Measurements from ENCODE around the gene PCK2.

The PCK2 gene

DNA sequence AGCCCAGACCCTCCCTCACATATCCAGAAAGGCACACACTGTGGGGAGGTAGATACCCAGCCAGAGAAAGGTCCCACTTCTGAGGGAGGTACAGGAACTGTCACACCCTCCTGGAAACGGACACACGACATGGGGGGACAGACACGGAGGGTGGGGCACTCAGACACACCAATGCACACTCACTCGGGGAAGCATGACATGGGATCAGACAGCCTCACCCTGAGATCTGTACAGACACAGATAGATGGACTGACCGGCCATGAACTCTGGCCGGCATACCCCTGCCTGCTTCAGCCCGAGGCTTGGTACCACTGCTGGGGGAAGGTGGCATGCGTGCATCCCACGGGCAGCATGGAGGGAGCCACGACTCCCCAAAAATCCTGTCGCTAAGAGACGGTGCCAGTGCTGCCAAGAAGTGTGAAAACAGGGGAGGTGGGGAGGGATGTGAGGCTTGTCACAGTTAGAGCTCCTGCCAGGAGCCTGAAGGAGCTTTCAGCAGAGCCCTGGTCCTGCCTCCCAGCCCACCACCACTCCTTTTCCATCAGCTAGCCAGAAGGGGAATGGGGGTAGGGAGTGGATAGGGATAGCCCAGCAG is 22.2 kb upstream of the PCK2 start:
- H3K27me3 ChIP-seq (ENCODE audit: control insufficient read depth, insufficient read depth, low read length) = peaks cover 75% of the 10 kb centered on the region
- no peak overlapping the region for H3K4me3 ChIP-seq (ENCODE audit: low read length)
- no peak overlapping the region for H3K9ac ChIP-seq (ENCODE audit: low read depth, low read length)
- H3K9me3 ChIP-seq (replicated peaks; ENCODE audit: low read length) = no peaks in the 10 kb centered on the region
- H3K4me2 ChIP-seq (ENCODE audit: low read length) = no peak overlapping the region
- H3K36me3 ChIP-seq (ENCODE audit: insufficient read depth, low read length) = no peaks in the 10 kb centered on the region
- no peaks in the 10 kb centered on the region for H3K4me1 ChIP-seq (ENCODE audit: control insufficient read depth, insufficient read depth, low read length)

DNA sequence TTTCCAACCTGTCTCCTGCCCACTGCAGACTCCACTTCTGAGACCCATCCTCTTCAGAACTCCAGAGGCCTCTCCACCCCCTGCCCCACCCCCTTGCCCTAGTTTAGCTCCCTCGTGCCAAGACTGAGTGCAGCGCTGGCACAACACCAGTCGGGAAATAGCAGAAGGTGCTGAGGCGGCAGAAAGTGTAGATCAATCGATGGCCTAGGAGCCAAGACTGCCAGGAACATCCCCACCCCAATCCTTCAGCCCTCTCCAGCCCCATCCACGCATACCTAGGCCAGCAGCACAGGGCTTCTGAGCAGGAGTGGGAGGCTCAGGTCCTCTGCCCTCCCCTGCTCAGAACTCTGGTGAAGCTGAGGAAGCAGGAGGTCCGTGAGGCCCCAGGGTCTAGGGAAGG is 21.7 kb upstream of the PCK2 start:
- Histone ChIP-seq H3K27me3 (ENCODE audit: control insufficient read depth, insufficient read depth, low read length) (peaks cover 72% of the 10 kb centered on the region), H3K9ac (ENCODE audit: low read depth, low read length) (no peak overlapping the region), H3K4me1 (ENCODE audit: control insufficient read depth, insufficient read depth, low read length) (no peaks in the 10 kb centered on the region), H3K4me3 (ENCODE audit: low read length) (no peak overlapping the region), H3K9me3 (replicated peaks; ENCODE audit: low read length) (no peaks in the 10 kb centered on the region), H3K4me2 (ENCODE audit: low read length) (no peak overlapping the region), H3K36me3 (ENCODE audit: insufficient read depth, low read length) (no peaks in the 10 kb centered on the region)

DNA sequence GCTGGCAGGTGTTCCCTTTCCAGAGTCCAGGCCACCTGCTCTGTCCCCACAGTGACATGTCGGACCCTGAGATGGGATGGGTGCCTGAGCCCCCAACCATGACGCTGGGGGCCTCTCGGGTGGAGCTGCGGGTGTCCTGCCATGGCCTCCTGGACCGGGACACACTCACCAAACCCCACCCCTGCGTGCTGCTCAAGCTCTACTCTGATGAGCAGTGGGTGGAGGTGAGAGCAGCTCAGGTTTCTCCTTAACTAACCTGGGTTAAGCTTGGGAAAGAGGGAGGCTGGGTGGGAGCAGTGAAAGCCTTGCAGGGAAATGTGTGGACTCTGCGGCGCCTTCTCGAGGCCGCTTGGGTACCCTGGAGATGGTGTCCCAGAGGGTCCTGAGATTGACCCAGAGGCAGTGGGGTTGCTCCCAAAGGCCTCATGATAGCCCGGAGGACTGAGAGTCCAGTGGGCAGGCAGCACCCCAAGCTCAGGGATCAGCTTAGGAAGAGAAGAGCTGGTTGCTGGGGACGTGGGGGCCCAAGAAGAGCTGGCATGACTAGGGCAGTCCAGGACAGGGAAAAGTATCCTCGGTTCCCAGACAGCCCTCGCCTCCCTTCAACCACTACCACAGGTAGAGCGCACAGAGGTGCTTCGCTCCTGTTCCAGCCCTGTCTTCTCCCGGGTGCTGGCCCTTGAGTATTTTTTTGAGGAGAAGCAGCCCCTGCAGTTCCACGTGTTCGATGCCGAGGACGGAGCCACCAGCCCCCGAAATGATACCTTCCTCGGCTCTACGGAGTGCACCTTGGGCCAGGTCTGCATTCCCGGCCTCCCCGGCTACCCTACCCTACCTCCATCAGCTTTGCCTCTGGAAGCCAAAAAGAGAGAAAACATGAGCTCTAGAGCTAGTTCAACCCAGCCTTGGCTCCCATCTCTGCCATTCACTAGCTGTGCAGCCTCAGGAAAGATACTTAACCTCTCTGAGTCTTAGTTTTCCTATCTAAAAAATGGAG is 20.9 kb upstream of the PCK2 start:
- no peaks in the 10 kb centered on the region for H3K9me3 ChIP-seq (replicated peaks; ENCODE audit: low read length)
- H3K4me1 ChIP-seq (ENCODE audit: control insufficient read depth, insufficient read depth, low read length) = no peaks in the 10 kb centered on the region
- peaks cover 73% of the 10 kb centered on the region for H3K27me3 ChIP-seq (ENCODE audit: control insufficient read depth, insufficient read depth, low read length)
- no peaks in the 10 kb centered on the region for H3K36me3 ChIP-seq (ENCODE audit: insufficient read depth, low read length)
- no peak overlapping the region for H3K4me3 ChIP-seq (ENCODE audit: low read length)
- no peak overlapping the region for H3K4me2 ChIP-seq (ENCODE audit: low read length)
- H3K9ac ChIP-seq (ENCODE audit: low read depth, low read length) = no peak overlapping the region

DNA sequence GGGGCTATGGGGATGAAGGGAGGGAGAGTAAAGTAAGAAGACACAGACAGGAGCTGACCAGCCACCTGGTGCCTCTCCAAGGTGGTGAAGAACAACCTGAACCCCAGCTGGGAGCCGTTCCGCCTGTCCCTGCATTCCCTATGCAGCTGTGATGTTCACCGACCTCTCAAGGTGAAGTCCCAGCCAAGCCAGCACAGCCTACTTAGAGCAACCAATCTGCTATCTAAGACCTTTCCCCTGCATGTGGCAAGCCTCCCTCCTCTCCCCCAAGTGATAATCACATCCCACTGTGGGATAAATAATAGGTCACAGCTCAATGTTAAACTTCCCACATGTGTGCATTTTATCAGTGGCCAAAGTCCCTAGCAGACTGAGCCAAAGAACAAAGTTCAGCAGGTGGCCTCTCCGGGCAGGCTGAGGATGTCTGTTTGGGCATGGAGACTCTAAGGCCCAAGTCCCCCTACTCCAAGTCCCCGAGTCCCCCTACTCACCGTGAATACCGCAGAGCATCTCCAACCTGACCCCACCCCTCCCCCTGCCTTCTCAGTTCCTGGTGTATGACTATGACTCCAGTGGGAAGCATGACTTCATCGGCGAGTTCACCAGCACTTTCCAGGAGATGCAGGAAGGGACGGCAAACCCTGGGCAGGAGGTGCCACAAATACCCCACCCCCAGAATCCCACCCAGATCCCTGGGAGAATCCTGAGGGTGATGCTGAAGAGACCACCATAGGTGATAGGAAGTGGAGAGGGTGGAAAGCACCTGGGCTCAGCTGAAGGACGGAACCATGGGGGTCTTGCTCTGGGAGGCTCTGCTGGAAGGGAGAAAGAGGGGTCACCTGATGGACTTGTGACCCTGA is 19.3 kb upstream of the PCK2 start:
- Histone ChIP-seq H3K4me1 (ENCODE audit: control insufficient read depth, insufficient read depth, low read length) (no peaks in the 10 kb centered on the region), H3K9me3 (replicated peaks; ENCODE audit: low read length) (no peaks in the 10 kb centered on the region), H3K9ac (ENCODE audit: low read depth, low read length) (no peak overlapping the region), H3K27me3 (ENCODE audit: control insufficient read depth, insufficient read depth, low read length) (peaks cover 82% of the 10 kb centered on the region), H3K4me3 (ENCODE audit: low read length) (no peak overlapping the region), H3K36me3 (ENCODE audit: insufficient read depth, low read length) (no peaks in the 10 kb centered on the region), H3K4me2 (ENCODE audit: low read length) (no peak overlapping the region)

DNA sequence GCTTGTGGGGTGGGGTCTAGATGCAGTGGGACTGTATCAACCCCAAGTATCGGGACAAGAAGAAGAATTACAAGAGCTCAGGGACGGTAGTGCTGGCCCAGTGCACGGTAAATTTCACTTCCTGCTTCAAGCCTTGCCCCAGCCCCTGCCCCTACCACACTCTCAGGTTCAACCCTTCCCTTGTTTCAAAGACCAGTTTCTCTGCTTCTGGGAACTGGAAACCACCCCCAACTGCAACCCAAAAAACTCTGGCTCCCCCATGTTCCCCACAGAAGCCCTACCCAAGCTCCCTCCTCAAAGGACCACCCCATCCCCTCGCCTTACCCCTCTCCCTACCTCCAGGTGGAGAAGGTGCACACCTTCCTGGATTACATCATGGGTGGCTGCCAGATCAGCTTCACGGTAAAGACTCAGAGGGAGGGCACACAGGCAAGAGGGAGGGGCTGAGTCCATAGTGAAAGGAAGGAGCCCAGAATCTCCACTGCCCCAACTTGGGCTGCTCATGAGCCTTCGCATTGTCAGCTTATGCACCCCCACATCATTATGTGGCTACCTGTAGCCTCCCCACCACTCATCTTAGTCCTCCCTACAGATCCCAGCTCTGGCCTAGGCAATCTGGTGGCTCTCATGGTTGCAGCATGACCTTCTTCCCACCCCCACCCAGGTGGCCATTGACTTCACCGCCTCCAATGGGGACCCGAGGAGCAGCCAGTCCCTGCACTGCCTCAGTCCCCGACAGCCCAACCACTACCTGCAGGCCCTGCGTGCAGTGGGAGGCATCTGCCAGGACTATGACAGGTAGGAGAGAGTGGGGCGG is 18.4 kb upstream of the PCK2 start:
- H3K4me1 ChIP-seq (ENCODE audit: control insufficient read depth, insufficient read depth, low read length) = peaks cover under 1% of the 10 kb centered on the region
- no peaks in the 10 kb centered on the region for H3K36me3 ChIP-seq (ENCODE audit: insufficient read depth, low read length)
- no peak overlapping the region for H3K4me2 ChIP-seq (ENCODE audit: low read length)
- H3K9ac ChIP-seq (ENCODE audit: low read depth, low read length) = no peak overlapping the region
- H3K9me3 ChIP-seq (replicated peaks; ENCODE audit: low read length) = no peaks in the 10 kb centered on the region
- peaks cover 82% of the 10 kb centered on the region for H3K27me3 ChIP-seq (ENCODE audit: control insufficient read depth, insufficient read depth, low read length)
- no peak overlapping the region for H3K4me3 ChIP-seq (ENCODE audit: low read length)

DNA sequence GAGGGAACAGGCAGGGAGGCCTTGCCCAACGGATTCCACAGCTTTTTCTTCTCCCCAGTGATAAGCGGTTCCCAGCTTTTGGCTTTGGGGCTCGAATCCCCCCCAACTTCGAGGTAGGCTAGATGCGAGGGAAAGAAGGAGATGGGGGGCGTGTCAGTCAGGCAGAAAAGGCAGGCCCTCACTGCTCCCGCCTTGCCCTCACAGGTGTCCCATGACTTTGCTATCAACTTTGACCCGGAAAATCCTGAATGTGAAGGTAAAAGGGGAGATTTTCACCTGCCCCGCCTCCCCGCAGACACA is 17.9 kb upstream of the PCK2 start:
- Histone ChIP-seq H3K36me3 (ENCODE audit: insufficient read depth, low read length) (no peaks in the 10 kb centered on the region), H3K4me1 (ENCODE audit: control insufficient read depth, insufficient read depth, low read length) (peaks cover 6% of the 10 kb centered on the region), H3K4me3 (ENCODE audit: low read length) (no peak overlapping the region), H3K27me3 (ENCODE audit: control insufficient read depth, insufficient read depth, low read length) (peaks cover 84% of the 10 kb centered on the region), H3K9me3 (replicated peaks; ENCODE audit: low read length) (no peaks in the 10 kb centered on the region), H3K4me2 (ENCODE audit: low read length) (no peak overlapping the region), H3K9ac (ENCODE audit: low read depth, low read length) (no peak overlapping the region)

DNA sequence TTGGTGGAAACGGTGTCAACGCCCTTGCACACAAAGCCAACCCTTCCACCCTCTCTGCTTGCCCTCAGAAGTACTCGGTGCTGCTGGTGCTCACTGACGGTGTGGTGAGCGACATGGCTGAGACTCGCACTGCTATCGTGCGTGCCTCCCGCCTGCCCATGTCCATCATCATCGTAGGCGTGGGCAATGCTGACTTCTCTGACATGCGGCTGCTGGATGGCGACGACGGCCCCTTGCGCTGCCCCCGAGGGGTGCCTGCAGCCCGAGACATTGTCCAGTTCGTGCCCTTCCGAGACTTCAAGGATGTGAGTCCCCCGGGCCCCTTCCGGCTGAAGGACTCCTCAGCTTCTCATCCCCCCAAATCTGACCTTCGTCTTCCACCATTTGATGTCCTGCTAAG is 17.0 kb upstream of the PCK2 start:
- Histone ChIP-seq H3K36me3 (ENCODE audit: insufficient read depth, low read length) (no peaks in the 10 kb centered on the region), H3K4me2 (ENCODE audit: low read length) (no peak overlapping the region), H3K27me3 (ENCODE audit: control insufficient read depth, insufficient read depth, low read length) (peaks cover 85% of the 10 kb centered on the region), H3K4me1 (ENCODE audit: control insufficient read depth, insufficient read depth, low read length) (peaks cover 9% of the 10 kb centered on the region), H3K4me3 (ENCODE audit: low read length) (no peak overlapping the region), H3K9me3 (replicated peaks; ENCODE audit: low read length) (no peaks in the 10 kb centered on the region), H3K9ac (ENCODE audit: low read depth, low read length) (no peak overlapping the region)

DNA sequence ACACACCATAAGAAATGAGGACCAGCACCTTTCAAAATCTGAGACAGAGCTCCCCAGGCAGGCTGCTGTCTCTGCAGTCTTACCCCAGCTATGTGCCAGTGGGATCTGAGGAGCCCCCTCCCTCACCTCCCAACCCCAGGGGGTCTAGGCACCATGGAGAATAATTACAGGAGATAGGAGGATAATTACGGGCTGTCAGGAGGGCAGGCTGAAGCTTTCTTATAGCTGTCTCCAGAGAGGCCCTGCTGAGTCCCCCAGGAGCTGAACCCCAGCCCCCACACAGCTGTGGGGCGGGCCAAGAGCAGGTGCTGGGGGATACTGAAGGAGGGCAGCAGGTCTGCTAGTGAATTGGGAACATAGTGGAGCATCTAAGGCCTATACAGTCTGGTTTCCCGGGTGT is 16.0 kb upstream of the PCK2 start:
- H3K9me3 ChIP-seq (replicated peaks; ENCODE audit: low read length) = no peaks in the 10 kb centered on the region
- H3K9ac ChIP-seq (ENCODE audit: low read depth, low read length) = no peak overlapping the region
- H3K4me1 ChIP-seq (ENCODE audit: control insufficient read depth, insufficient read depth, low read length) = peaks cover 9% of the 10 kb centered on the region
- H3K4me2 ChIP-seq (ENCODE audit: low read length) = no peak overlapping the region
- peaks cover 85% of the 10 kb centered on the region for H3K27me3 ChIP-seq (ENCODE audit: control insufficient read depth, insufficient read depth, low read length)
- no peaks in the 10 kb centered on the region for H3K36me3 ChIP-seq (ENCODE audit: insufficient read depth, low read length)
- H3K4me3 ChIP-seq (ENCODE audit: low read length) = no peak overlapping the region

DNA sequence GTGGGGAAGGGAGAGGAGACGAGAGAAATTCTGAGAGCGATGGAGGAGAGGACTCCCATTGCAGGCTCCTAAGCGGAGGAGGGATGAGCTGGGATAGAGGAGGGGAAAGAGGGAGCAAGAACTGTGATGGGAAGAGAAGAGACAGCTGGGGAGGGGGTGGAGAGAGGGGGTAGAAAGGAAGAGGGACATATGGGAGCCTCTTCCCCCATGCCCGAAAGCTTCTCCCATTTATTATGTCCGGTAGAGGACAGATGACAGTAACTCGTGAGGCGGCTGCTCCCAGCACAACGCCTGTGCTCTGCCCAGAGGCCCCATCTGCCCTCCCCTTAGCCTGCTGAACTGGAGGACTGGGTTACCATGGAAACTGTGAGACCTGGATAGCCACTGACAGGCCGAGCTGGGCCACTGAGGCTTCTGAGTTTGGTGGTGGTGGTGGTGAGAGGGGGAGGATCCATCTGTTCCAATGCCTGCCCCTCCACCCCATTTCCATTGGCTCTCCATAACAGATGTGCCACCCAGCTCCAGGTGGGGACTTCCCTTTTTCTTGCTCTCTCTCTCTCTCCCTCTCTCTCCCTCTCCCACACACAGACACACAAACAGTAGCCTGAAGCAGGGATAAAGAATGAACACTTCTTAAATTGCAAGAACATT is 14.5 kb upstream of the PCK2 start:
- H3K9me3 ChIP-seq (replicated peaks; ENCODE audit: low read length) = no peaks in the 10 kb centered on the region
- H3K27me3 ChIP-seq (ENCODE audit: control insufficient read depth, insufficient read depth, low read length) = peaks cover 89% of the 10 kb centered on the region
- no peaks in the 10 kb centered on the region for H3K36me3 ChIP-seq (ENCODE audit: insufficient read depth, low read length)
- no peak overlapping the region for H3K4me2 ChIP-seq (ENCODE audit: low read length)
- H3K9ac ChIP-seq (ENCODE audit: low read depth, low read length) = no peak overlapping the region
- no peak overlapping the region for H3K4me3 ChIP-seq (ENCODE audit: low read length)
- H3K4me1 ChIP-seq (ENCODE audit: control insufficient read depth, insufficient read depth, low read length) = peaks cover 9% of the 10 kb centered on the region

GRCh38 chr14:24080142-24080530 is 14.0 kb upstream of the PCK2 start:
- Histone ChIP-seq H3K27me3 (ENCODE audit: control insufficient read depth, insufficient read depth, low read length) (peaks cover 86% of the 10 kb centered on the region), H3K9ac (ENCODE audit: low read depth, low read length) (no peak overlapping the region), H3K4me2 (ENCODE audit: low read length) (no peak overlapping the region), H3K4me1 (ENCODE audit: control insufficient read depth, insufficient read depth, low read length) (peaks cover 9% of the 10 kb centered on the region), H3K4me3 (ENCODE audit: low read length) (no peak overlapping the region), H3K36me3 (ENCODE audit: insufficient read depth, low read length) (no peaks in the 10 kb centered on the region), H3K9me3 (replicated peaks; ENCODE audit: low read length) (no peaks in the 10 kb centered on the region)

All from skeletal muscle satellite cell (primary cell).